OCI-LY7 (cell line): Measurements from ENCODE around the gene TNFRSF1A.

ENCODE experiments used
- EZH2phosphoT487 ChIP-seq: fragments of 200-600 bp; sonication (generic); IDR thresholded peaks from 2 replicates; pipeline ENCODE4 v1.6.1; 2018; ENCODE audit warnings: low read depth, borderline replicate concordance, mild to moderate bottlenecking, mixed run types, antibody characterized with exemption, low read length, moderate library complexity, mixed read lengths
- TF ChIP-seq, protein P1 (sequence below): fragments of 200-600 bp; sonication (generic); conservative IDR thresholded peaks from 2 replicates; pipeline ENCODE4 v1.5.1; 2014; ENCODE audit warnings: mild to moderate bottlenecking, antibody characterized with exemption, low read length, moderate library complexity, mixed read lengths

DNA sequence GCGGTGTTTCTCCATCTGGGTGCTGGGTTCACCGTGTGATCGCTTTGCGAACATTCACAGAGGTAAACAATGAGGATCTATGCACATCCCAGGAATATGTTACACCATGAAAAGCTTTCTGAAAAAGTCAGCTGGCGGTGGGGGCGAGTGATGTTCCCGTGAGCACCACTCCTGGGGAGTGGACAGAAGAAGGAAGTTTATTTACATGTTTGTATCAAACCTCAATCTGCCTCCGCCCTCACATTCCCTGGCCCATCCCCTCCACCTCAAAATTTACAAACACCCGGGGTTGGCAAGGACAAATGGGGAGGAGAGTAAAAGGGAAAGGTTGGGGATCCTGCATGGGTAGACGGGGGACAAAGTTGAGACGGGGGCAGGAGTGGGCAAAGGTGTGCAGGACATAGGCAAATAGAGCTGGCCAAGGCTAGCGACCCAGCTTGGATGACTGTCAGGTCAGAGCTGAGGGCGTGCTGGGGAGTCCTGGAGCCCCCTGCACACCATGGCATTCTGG lies 6.9 kb downstream of the TNFRSF1A start:
- TF ChIP-seq, protein P1, sequence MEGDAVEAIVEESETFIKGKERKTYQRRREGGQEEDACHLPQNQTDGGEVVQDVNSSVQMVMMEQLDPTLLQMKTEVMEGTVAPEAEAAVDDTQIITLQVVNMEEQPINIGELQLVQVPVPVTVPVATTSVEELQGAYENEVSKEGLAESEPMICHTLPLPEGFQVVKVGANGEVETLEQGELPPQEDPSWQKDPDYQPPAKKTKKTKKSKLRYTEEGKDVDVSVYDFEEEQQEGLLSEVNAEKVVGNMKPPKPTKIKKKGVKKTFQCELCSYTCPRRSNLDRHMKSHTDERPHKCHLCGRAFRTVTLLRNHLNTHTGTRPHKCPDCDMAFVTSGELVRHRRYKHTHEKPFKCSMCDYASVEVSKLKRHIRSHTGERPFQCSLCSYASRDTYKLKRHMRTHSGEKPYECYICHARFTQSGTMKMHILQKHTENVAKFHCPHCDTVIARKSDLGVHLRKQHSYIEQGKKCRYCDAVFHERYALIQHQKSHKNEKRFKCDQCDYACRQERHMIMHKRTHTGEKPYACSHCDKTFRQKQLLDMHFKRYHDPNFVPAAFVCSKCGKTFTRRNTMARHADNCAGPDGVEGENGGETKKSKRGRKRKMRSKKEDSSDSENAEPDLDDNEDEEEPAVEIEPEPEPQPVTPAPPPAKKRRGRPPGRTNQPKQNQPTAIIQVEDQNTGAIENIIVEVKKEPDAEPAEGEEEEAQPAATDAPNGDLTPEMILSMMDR, result no peak
- no peak for TF ChIP-seq EZH2phosphoT487
